Activated T-cell treated with anti-CD3 and anti-CD28 coated beads, Interleukin-2, amount 50 U/mL, for 1 hour (primary cell): Measurements from ENCODE around the gene FOXRED2.

Source experiments
- DNase-seq: peaks from one replicate; pipeline ENCODE4 v3.0.0-alpha.2; 2020

Gene FOXRED2

DNA sequence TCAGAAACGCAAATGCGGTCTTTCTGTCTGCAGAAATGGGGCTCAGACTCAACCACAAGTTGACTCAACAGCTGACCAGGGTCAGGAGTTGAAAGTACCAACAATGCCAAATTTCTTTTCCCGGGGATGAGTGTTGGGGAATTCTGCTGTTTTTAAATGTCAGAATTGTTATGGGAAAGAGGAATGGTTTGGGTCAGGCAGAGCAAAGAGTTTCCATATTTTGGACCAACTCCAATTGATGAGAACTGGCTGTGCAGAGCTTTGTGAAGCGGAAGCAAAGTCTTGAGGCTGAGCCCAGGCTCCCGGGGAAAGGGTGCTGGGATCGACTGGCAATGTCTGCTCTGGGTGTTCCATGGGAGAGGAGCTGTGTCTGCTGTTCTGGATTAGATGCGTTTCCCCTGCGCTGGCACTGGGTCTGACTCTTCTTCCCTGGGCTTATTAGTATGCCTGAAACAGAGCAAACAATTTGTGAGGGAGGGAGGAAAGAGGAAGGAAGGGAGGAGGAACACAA lies 61.6 kb downstream of the FOXRED2 start:
- no peak for DNase-seq

GRCh38 chr22:36443198-36443770 lies 63.6 kb downstream of the FOXRED2 start:
- no peak for DNase-seq

- no peak for DNase-seq
Observed at GRCh38 chr22:36442506-36443197, 64.2 kb downstream of the FOXRED2 start.

DNA sequence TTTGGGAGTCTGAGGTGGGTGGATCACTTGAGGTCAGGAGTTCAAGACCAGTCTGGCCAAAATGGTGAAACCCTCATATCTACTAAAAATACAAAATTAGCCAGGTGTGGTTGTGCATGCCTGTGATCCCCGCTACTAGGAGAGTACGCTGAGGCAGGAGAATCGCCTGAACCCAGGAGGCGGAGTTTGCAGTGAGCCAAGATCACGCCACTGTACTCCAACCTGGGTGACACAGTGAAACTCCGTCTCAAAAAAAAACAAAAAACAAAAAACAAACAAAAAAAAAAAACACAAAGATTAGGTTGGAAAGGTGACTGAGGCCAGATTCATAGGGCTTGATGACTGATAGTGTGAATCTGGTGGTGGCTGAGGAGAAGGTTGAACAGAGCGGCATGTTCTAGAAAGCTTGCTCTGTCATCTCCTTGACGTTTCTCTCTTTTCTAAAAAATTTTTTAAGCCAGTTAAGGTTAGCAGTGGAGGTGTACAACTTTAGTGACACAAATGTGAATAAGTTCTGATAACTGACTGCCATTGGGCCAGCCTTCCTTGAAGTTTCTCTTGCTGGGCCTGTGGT lies 66.3 kb downstream of the FOXRED2 start:
- no peak for DNase-seq

DNA sequence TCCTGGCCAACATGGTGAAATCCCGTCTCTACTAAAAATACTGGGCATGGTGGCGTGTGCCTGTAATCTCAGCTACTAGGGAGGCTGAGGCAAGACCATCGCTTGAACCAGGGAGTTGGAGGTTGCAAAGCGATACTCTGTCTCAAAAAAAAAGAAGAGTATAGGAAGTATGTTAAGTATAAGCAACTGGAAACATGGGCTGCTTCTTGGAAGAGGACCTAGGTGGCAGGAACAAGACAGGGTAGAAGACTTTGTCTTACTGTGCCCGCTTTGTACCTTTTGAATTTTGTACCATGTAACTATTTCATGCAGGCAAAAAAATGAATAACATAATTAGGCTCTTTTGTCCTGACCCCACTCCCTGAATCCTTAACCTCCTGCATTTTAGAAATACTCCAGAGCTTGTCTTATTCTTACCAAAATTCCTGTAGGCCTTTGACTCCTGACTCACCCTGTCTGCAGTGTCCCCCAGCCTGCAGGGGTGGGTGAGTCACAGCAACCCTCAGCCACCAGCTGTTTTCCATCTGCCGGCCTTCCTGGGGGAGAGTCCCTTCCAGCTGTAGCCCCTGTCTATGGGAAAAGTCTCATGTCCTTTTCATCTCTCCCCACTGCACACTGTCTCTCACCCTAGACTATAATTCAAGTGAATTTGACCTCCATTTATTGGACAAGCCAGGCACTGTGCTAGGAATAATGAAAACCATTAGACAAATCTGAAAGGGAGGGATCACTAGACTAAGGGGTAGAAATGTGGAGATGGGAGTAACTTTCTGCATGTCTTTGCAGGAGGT lies 67.2 kb downstream of the FOXRED2 start:
- no peak for DNase-seq
